ENCODE data around the gene VEGFB.

Gene VEGFB

GRCh38 chr11:64233913-64234586 is at the start of gene VEGFB:
VEGFB (plus strand) TSS chr11:64234584; CDS start chr11:64234834, 250 bp downstream.
- peak; percentile 70 for DNase-seq (ENCODE audit: low spot score)

GRCh38 chr11:64185175-64185692 is 49.1 kb upstream of the VEGFB start:
- peak; percentile 42 for DNase-seq (ENCODE audit: low spot score)

- DNase-seq (ENCODE audit: low spot score): peak; percentile 100
Measured at GRCh38 chr11:64185693-64186491, 48.5 kb upstream of the VEGFB start, which contains the start of gene STIP1. STIP1 (plus strand) TSS chr11:64186171; CDS start chr11:64186262, 91 bp downstream.

GRCh38 chr11:64186492-64187165 is 47.8 kb upstream of the VEGFB start:
- no peak for DNase-seq (ENCODE audit: low spot score)

GRCh38 chr11:64192434-64192833 is 42.0 kb upstream of the VEGFB start:
- no peak for DNase-seq (ENCODE audit: low spot score)

- DNase-seq (ENCODE audit: low spot score): no peak
Measured at GRCh38 chr11:64196626-64197025, 37.8 kb upstream of the VEGFB start.

- DNase-seq (ENCODE audit: low spot score): no peak
Measured at GRCh38 chr11:64198511-64198910, 35.9 kb upstream of the VEGFB start.

- no peak for DNase-seq (ENCODE audit: low spot score)
Measured at GRCh38 chr11:64201543-64201942, 32.8 kb upstream of the VEGFB start.

GRCh38 chr11:64202992-64203391 is 31.4 kb upstream of the VEGFB start:
- DNase-seq (ENCODE audit: low spot score): no peak

GRCh38 chr11:64203421-64204079 is 30.8 kb upstream of the VEGFB start:
- DNase-seq (ENCODE audit: low spot score): no peak

- no peak for DNase-seq (ENCODE audit: low spot score)
Measured at GRCh38 chr11:64204080-64204440, 30.3 kb upstream of the VEGFB start.

- DNase-seq (ENCODE audit: low spot score): peak; percentile 89
Measured at GRCh38 chr11:64204464-64204989, 29.9 kb upstream of the VEGFB start.

GRCh38 chr11:64206457-64207255 is 27.7 kb upstream of the VEGFB start, which contains the start of gene FERMT3:
FERMT3 (plus strand) TSS chr11:64206721; CDS start chr11:64207365, 644 bp downstream.
- DNase-seq (ENCODE audit: low spot score): no peak

- no peak for DNase-seq (ENCODE audit: low spot score)
Measured at GRCh38 chr11:64207256-64208085, 26.9 kb upstream of the VEGFB start.

- DNase-seq (ENCODE audit: low spot score): no peak
Measured at GRCh38 chr11:64208086-64208795, 26.1 kb upstream of the VEGFB start.

GRCh38 chr11:64208796-64209562 is 25.4 kb upstream of the VEGFB start:
- no peak for DNase-seq (ENCODE audit: low spot score)

GRCh38 chr11:64209563-64209843 is 24.9 kb upstream of the VEGFB start:
- no peak for DNase-seq (ENCODE audit: low spot score)

- DNase-seq (ENCODE audit: low spot score): no peak
Measured at GRCh38 chr11:64210301-64211020, 23.9 kb upstream of the VEGFB start.

Measured in putamen (tissue), 1 donor.